T-helper 17 cell (primary cell): ENCODE results near the gene NPLOC4. TPM values are rescaled to one million over a fixed set of nuclear protein-coding genes. Genes with fewer than 3 reads are reported as not detected.
A peak's percentile ranks its signal among the peaks of the same experiment; 100 is the strongest.

Experiments
- ATAC-seq: fragments of 150-1000 bp; cut with Tn5 transposase; 2 replicates; pipeline ENCODE4 v1.10.0; 2021; ENCODE audit warnings: mild to moderate bottlenecking, moderate library complexity
- DNase-seq, 3 donors: peaks; one replicate each; pipeline versions ENCODE4 v3.0.0 to v3.0.0-alpha.2; 2020 to 2021
- H3K9me3 ChIP-seq: one replicate; pipeline ENCODE4 v1.7.0; 2013; ENCODE audit warnings: low read length, mild to moderate bottlenecking; ENCODE audit not compliant: control insufficient read depth, poor library complexity, severe bottlenecking
- H3K27ac Mint-ChIP-seq: one replicate; pipeline ENCODE4 v1.8.0; 2022; ENCODE audit warnings: mild to moderate bottlenecking, moderate library complexity, mixed read lengths
- H3K27me3 Mint-ChIP-seq: one replicate; pipeline ENCODE4 v1.8.0; 2022; ENCODE audit warnings: mixed read lengths
- H3K36me3 Mint-ChIP-seq: one replicate; pipeline ENCODE4 v1.8.0; 2022; ENCODE audit warnings: low read depth, mixed read lengths
- H3K4me1 Mint-ChIP-seq: one replicate; pipeline ENCODE4 v1.8.0; 2022; ENCODE audit warnings: mild to moderate bottlenecking, mixed read lengths
- H3K4me3 Mint-ChIP-seq: one replicate; pipeline ENCODE4 v1.8.0; 2022; ENCODE audit warnings: mild to moderate bottlenecking, moderate library complexity, mixed read lengths
- total RNA-seq, 4 donors: library from RNA in 2 of 4; stranded (reverse) in 2 of 4; gene quantifications; one replicate each; pipeline ENCODE4 v1.2.3 and lab custom pipeline; 2022 to 2026

The NPLOC4 gene
- total RNA-seq, 2 donors from 2014 or later, result 76.0 to 84.1 TPM

DNA sequence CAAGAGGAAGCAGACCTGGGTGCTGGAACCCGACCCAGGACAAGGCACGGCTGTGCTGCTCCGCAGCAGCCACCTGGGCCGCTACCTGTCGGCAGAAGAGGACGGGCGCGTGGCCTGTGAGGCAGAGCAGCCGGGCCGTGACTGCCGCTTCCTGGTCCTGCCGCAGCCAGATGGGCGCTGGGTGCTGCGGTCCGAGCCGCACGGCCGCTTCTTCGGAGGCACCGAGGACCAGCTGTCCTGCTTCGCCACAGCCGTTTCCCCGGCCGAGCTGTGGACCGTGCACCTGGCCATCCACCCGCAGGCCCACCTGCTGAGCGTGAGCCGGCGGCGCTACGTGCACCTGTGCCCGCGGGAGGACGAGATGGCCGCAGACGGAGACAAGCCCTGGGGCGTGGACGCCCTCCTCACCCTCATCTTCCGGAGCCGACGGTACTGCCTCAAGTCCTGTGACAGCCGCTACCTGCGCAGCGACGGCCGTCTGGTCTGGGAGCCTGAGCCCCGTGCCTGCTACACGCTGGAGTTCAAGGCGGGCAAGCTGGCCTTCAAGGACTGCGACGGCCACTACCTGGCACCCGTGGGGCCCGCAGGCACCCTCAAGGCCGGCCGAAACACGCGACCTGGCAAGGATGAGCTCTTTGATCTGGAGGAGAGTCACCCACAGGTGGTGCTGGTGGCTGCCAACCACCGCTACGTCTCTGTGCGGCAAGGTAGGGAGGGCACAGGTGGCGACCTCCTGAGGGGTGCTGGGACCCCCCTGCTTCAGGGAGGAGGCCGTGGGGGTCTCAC is 108.1 kb downstream of the NPLOC4 start:
- Mint-ChIP-seq H3K4me1 (no peaks in the 10 kb centered on the region), H3K36me3 (no peaks in the 10 kb centered on the region), H3K4me3 (no peak overlapping the region), H3K27me3 (peaks cover 6% of the 10 kb centered on the region), H3K27ac (no peak overlapping the region)
- no peak for DNase-seq
- no peak for ATAC-seq
- no peaks in the 10 kb centered on the region for H3K9me3 ChIP-seq

- H3K9me3 ChIP-seq, result no peaks in the 10 kb centered on the region
- Mint-ChIP-seq H3K27me3 (peaks cover 6% of the 10 kb centered on the region), H3K4me1 (no peaks in the 10 kb centered on the region), H3K4me3 (no peak overlapping the region), H3K27ac (no peak overlapping the region), H3K36me3 (no peaks in the 10 kb centered on the region)
- no peak for ATAC-seq
- DNase-seq, result no peak
Measured at GRCh38 chr17:81528384-81528650, 108.6 kb downstream of the NPLOC4 start.

- DNase-seq (no peak), ATAC-seq (no peak)
- Mint-ChIP-seq H3K4me1 (no peaks in the 10 kb centered on the region), H3K27ac (no peak within 1 kb of the TSS), H3K36me3 (no peaks in the 10 kb centered on the region), H3K4me3 (no peak within 1 kb of the TSS), H3K27me3 (peaks cover 6% of the 10 kb centered on the region)
- no peaks in the 10 kb centered on the region for H3K9me3 ChIP-seq
Measured at GRCh38 chr17:81527591-81528383, 109.1 kb downstream of the NPLOC4 start, which contains the start of gene FSCN2. Gene FSCN2 (plus strand): TSS chr17:81528377. CDS start chr17:81528532, 155 bp downstream.

DNA sequence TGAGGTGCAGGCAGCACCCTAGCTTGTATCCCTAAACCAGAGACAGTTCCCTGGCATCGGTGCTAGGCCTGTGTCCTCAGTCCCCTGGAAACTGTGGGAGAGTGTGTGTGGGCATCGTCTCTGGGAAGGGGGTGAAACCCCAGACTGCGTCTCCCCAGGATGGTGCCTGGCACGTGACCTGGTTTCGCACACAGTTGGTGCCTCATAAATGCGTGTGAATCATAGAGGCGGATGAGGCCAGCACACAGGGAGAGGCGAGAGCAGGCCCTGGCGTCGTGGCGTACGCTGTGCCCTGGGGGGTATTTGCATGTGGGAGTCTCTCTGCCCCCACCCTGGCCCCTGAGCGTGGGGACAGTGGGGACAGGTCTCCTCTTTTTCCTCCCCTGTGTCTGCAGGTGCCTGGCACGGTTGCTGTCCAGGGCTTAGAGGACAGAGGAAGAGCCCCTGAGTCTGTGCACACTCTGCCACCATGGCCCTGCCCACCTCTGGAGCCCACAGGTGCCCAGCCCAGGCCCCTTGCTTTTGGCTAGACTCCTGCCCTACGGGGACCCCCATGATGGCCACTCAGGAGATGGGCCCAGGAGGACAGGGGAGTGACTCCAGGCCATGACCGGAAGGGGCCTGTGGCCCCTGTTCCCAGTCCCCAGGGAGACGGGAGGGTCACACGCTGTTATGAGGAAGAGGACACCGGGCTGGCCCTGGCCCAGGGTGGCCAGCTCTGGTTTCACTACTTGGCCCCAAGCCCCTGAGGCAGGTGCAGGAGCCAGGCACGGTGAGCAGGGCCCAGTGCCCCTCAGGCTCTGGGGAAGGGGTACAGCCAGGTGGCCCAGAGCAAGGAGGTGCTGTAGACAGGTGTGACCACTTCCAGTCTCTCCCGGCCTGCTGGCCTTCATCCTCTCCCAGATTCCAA is 110.0 kb downstream of the NPLOC4 start:
- H3K9me3 ChIP-seq, result no peaks in the 10 kb centered on the region
- Mint-ChIP-seq H3K27me3 (peaks cover 6% of the 10 kb centered on the region), H3K36me3 (no peaks in the 10 kb centered on the region), H3K4me1 (no peaks in the 10 kb centered on the region), H3K4me3 (no peak overlapping the region), H3K27ac (no peak overlapping the region)
- no peak for ATAC-seq
- DNase-seq, result no peak

GRCh38 chr17:81524865-81525159 is 112.1 kb downstream of the NPLOC4 start:
- Mint-ChIP-seq H3K27ac (no peak overlapping the region), H3K4me3 (no peak overlapping the region), H3K4me1 (peaks cover 2% of the 10 kb centered on the region), H3K36me3 (no peaks in the 10 kb centered on the region), H3K27me3 (peaks cover 6% of the 10 kb centered on the region)
- no peak for DNase-seq
- ATAC-seq, result no peak
- no peaks in the 10 kb centered on the region for H3K9me3 ChIP-seq

DNA sequence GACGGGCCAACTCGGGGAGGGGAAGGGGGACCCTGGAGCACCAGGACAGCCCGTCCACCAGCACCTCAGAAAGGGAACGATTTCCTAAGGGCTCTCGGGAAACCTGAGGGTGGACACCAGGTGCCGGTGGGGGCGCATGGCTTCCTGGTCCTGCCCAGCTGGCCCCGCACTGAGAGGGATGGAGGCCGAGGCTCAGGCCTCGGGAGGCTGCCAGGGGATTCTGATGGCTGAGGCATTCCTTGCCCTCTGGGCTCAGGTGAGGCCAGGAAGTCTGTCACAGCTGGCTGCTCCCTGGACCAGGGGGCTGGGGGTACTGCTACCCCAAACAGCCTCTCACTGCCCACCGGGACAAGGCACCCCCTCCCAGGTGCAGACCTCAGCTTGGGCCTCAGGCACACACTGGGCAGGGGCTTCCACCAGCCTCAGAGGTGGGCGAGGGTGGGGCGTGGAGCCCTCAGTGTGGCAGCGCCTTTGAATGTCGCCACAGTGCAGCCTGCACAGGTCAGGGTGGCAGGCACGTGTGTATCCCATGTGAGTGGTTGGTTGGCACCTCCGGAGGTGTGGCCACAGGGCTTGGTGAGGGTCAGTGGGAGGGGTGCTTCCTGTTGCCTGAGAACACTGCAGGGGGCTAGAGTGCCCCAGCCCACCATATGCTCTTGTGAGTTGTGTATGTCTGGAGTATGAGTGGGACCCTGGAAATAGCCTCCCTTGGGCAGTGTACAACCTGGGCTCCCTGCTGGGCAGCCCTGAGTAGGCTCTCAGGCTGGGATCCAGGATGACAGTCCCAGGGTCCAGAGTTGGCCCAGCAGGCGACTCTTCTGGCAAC is 112.7 kb downstream of the NPLOC4 start:
- H3K4me1 Mint-ChIP-seq, result peaks cover 2% of the 10 kb centered on the region
- H3K27me3 Mint-ChIP-seq, result peaks cover 6% of the 10 kb centered on the region
- DNase-seq (no peak), ATAC-seq (no peak)
- H3K36me3 Mint-ChIP-seq, result no peaks in the 10 kb centered on the region
- no peaks in the 10 kb centered on the region for H3K9me3 ChIP-seq
- H3K27ac Mint-ChIP-seq, result no peak overlapping the region
- no peak overlapping the region for H3K4me3 Mint-ChIP-seq

GRCh38 chr17:81523402-81524038 is 113.4 kb downstream of the NPLOC4 start:
- Mint-ChIP-seq H3K27ac (no peak overlapping the region), H3K36me3 (no peaks in the 10 kb centered on the region), H3K4me3 (no peak overlapping the region), H3K27me3 (peaks cover 6% of the 10 kb centered on the region), H3K4me1 (peaks cover 2% of the 10 kb centered on the region)
- ATAC-seq (no peak), DNase-seq (no peak)
- H3K9me3 ChIP-seq, result no peaks in the 10 kb centered on the region

DNA sequence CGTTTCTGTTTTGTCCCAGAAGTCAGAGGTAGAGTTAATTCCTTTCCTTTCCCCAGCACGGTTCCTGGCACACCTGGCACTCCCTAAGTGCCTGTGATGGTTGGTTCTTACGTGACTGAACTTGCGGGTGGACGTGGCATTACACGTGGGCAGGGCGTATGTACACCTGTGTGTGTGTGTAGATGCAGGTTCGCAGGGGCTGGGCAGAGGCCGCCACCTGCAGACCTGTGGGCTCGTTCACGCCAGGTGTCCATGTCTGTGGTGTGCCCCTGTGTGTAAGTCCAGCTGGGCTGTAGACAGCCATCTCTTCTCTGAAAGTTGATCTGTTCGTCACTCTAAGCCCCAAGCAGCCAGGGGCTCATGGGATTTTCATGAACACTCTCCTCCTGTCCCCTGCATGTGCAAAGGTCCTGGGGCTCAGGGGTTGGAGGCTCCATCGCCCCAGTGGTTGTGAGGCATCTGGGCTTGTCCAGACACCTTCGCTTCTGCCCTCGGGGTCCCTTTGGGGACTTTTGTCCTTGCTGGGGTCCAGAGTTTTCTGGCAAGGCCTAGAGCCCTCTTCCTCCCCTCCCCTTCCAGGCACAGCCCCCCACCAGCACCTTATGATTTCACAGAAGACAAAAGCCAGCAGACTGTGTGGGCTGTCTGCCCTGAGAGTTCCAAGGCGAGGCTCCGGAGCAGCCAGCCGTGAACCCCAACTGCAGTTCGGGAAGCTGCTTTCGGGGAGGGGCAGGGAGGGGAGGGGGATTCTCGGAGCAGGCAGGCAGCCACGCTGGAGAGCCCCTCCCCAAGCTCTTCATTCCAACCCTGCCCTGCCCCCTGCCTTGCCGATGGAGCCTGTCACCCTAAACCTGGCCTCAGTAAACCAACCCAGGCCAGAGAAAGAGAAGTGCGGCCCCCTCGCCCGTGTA is 114.2 kb downstream of the NPLOC4 start:
- no peak overlapping the region for H3K27ac Mint-ChIP-seq
- peak in 1 of 3 donors; percentile 1 for DNase-seq
- no peaks in the 10 kb centered on the region for H3K9me3 ChIP-seq
- H3K36me3 Mint-ChIP-seq, result no peaks in the 10 kb centered on the region
- no peak overlapping the region for H3K4me3 Mint-ChIP-seq
- peaks cover 6% of the 10 kb centered on the region for H3K4me1 Mint-ChIP-seq
- peaks cover 6% of the 10 kb centered on the region for H3K27me3 Mint-ChIP-seq
- no peak for ATAC-seq

- Mint-ChIP-seq H3K4me1 (peaks cover 12% of the 10 kb centered on the region), H3K36me3 (no peaks in the 10 kb centered on the region), H3K4me3 (peak overlapping the region; percentile 58), H3K27me3 (no peaks in the 10 kb centered on the region), H3K27ac (peak overlapping the region; percentile 37)
- DNase-seq (no peak), ATAC-seq (no peak)
- H3K9me3 ChIP-seq, result no peaks in the 10 kb centered on the region
Measured at GRCh38 chr17:81520021-81520901, 116.7 kb downstream of the NPLOC4 start.

DNA sequence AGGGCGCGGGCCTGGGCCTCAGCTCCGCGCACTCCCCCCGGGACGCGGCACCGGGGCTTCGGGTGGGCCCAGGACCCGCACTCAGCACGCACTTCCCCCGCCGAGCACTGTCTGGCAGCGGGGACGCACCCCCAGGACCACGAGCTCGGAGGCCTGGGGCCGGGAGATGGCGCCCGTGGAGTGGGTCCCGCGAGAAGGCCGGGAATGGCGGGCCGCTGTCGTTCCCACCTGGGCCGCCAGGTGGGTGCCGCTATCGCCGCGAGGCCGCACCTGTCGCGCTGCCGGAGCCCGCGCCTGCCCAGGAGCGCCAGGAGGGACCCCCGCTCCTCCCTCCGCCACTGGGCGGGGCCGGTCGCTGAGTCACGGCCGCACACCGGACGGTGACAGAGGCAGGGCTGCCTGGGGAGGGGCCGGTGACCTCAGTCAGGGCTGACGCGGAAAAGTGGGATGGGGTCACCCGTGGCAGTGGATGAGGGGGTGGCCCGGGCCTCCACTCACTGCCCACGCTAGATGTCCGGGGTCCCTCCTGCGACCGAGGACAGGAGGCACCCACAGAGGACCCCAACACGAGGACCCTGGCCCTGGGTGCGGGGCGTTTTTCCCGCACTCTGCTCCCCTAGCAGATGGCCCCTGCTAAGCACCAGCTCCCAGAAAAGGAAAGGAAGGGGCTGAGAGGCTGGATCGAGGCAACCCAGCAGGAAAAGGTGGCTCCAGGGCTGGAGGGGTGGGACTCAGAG is 117.5 kb downstream of the NPLOC4 start:
- peaks cover 14% of the 10 kb centered on the region for H3K4me1 Mint-ChIP-seq
- peak; percentile 73 for ATAC-seq
- no peaks in the 10 kb centered on the region for H3K36me3 Mint-ChIP-seq

More for the DNA sequence above, 117.5 kb downstream of the NPLOC4 start:
- DNase-seq, result peak; percentile 68 to 73 (median 71)
- no peak overlapping the region for H3K27ac Mint-ChIP-seq
- peak overlapping the region; percentile 69 for H3K4me3 Mint-ChIP-seq
- H3K9me3 ChIP-seq, result no peaks in the 10 kb centered on the region
- no peaks in the 10 kb centered on the region for H3K27me3 Mint-ChIP-seq
